Breast epithelium (tissue), 4 donors: ENCODE data around the gene BICD2. TPM values are rescaled to one million over a fixed set of nuclear protein-coding genes. Genes with fewer than 3 reads are reported as not detected.

ENCODE experiments used
- DNase-seq, 2 donors: peaks; one replicate each; pipeline ENCODE4 v3.0.0-alpha.2; 2019; ENCODE audit warnings: low spot score in 2 of 2
- H3K27ac ChIP-seq, 2 donors: fragments of 200-600 bp; sonication (generic) in 1 of 2; one replicate each; pipeline ENCODE4 v1.5.1; 2016 to 2019; ENCODE audit warnings: mild to moderate bottlenecking in 1 of 2
- H3K27me3 ChIP-seq, 2 donors: fragments of 200-600 bp; sonication (generic) in 1 of 2; one replicate each; pipeline versions ENCODE4 v1.5.1 to v1.6.0; 2017 to 2019; ENCODE audit warnings: control low read depth in 1 of 2, mild to moderate bottlenecking in 1 of 2
- H3K36me3 ChIP-seq: fragments of 200-600 bp; one replicate; pipeline ENCODE4 v1.5.1; 2019
- H3K4me1 ChIP-seq, 2 donors: fragments of 200-600 bp; sonication (generic); one replicate each; pipeline ENCODE4 v1.5.1; 2016 to 2019; ENCODE audit warnings: control low read depth in 1 of 2
- H3K4me3 ChIP-seq, 3 donors: fragments of 200-600 bp; sonication (generic); 1 replicate in 2 of 3; 2 replicates in 1 of 3; pipeline ENCODE4 v1.5.1; 2016 to 2019; ENCODE audit warnings: mild to moderate bottlenecking in 3 of 3, moderate library complexity in 2 of 3
- H3K9me3 ChIP-seq, 2 donors: fragments of 200-600 bp; sonication (generic) in 1 of 2; one replicate each; pipeline ENCODE4 v1.5.1; 2016 to 2019; ENCODE audit warnings: control low read depth in 1 of 2
- CTCF ChIP-seq, 3 donors: fragments of 450-650 bp; IDR thresholded peaks; one replicate each; pipeline ENCODE4 v1.5.1; 2016 to 2017; ENCODE audit warnings: antibody characterized with exemption in 3 of 3, mild to moderate bottlenecking in 3 of 3, moderate library complexity in 3 of 3
- POLR2A ChIP-seq: fragments of 450-650 bp; IDR thresholded peaks from one replicate; pipeline ENCODE4 v1.6.1; 2016; ENCODE audit warnings: antibody characterized with exemption, mild to moderate bottlenecking, moderate library complexity
- POLR2AphosphoS5 ChIP-seq, 3 donors: sonication (generic); formaldehyde crosslinking; IDR thresholded peaks; one replicate each; pipeline ENCODE4 v1.6.1; 2017; ENCODE audit warnings: antibody characterized with exemption in 3 of 3
- intact Hi-C: fragments of 100-400 bp; cut with DNase I; formaldehyde crosslinking; loops from one replicate; pipeline ENCODE4 v1.15.1; 2023; ENCODE audit warnings: low total_unique reads
- total RNA-seq, 3 donors: library from RNA; depleted of rRNA; stranded (reverse); fragments of >200 nt; gene quantifications; one replicate each; pipeline ENCODE4 v1.1.0, GENCODE V29; 2016

The BICD2 gene
- total RNA-seq, 3 donors from 2014 or later, result 22.8 to 56.0 (median 26.5) TPM

DNA sequence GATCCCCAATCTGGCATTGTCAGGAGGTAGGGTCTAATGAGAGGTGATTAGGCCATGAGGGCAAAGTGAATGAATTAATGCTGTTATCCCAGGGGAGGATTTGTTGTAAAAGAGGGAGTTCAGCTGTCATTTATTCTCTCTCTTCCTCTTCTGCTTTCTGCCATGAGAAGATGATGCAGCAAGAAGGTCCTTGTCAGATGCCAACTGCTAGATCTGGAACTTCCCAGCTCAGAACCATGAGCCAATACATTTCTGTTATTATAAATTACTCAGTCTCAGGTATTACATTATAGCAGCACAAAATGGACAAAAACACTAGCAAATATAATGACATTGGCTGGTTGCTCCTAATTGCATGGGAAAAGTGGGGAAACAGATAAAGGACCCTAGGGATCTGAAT is 15.6 kb upstream of the BICD2 start:
- intact Hi-C loops, result no loop called here
- Histone ChIP-seq H3K36me3 (no peaks in the 10 kb centered on the region), H3K9me3 (peaks cover 0 to 6% of the 10 kb centered on the region in 2 donors), H3K4me1 (no peaks in the 10 kb centered on the region), H3K27me3 (no peaks in the 10 kb centered on the region), H3K27ac (no peak overlapping the region), H3K4me3 (no peak overlapping the region)
- TF ChIP-seq CTCF (IDR thresholded peaks at IDR 0.05), result no peak
- DNase-seq, result no peak

GRCh38 chr9:92775466-92775865 is 10.8 kb upstream of the BICD2 start:
- intact Hi-C loops, result no loop called here
- H3K27me3 ChIP-seq, result no peaks in the 10 kb centered on the region
- no peak overlapping the region for H3K27ac ChIP-seq

DNA sequence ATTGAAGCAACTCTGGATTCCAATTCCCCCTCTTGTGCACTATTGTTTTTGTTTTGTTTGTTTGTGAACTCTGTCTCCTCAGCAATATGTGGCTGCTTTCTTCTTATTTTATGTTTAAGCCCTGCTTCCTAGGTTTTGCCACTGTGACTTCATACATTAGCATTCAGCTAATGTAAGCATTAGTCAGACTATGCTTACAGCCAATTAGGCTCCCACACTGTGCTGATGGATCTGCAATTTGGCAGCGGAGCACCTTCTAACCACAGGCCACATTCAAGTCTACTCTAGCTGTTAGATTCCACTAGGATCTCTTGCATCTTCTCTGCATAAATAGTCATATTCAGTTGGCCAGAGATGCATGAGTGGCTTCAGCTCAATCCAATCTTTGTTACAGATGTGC is 9.6 kb upstream of the BICD2 start:
- no peaks in the 10 kb centered on the region for H3K27me3 ChIP-seq
- H3K36me3 ChIP-seq, result no peaks in the 10 kb centered on the region
- intact Hi-C loops, result no loop called here
- no peak for DNase-seq
- no peak overlapping the region for H3K27ac ChIP-seq
- peaks cover 0 to 6% of the 10 kb centered on the region in 2 donors for H3K9me3 ChIP-seq
- H3K4me3 ChIP-seq, result no peak overlapping the region
- no peaks in the 10 kb centered on the region for H3K4me1 ChIP-seq
- TF ChIP-seq POLR2A (no peak), CTCF (IDR thresholded peaks at IDR 0.05) (no peak), POLR2AphosphoS5 (IDR thresholded peaks at IDR 0.05) (no peak)

More at GRCh38 chr9:92775466-92775865, 10.8 kb upstream of the BICD2 start:
- no peaks in the 10 kb centered on the region for H3K4me1 ChIP-seq
- no peak for TF ChIP-seq POLR2A
- H3K4me3 ChIP-seq, result no peak overlapping the region
- peaks cover 0 to 6% of the 10 kb centered on the region in 2 donors for H3K9me3 ChIP-seq
- no peak for DNase-seq
- no peaks in the 10 kb centered on the region for H3K36me3 ChIP-seq

DNA sequence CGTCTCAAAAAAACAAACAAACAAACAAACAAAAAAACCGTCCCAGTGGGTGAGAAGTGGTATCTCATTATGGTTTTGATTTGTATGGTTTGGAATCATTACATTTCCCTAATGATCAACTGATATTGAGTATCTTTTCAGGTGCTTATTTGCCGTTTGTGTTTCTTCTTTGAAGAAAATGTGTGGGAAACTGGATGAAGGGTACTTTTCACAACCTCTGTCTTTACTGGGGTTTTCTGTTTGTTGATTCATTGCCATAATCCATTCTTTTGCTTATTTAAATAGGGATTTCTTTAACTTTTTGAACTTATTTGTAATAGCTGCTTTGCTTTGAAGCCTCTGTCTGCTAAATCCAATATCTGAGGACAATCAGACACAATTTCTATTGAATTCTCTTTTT is 9.2 kb upstream of the BICD2 start:
- H3K27ac ChIP-seq, result no peak overlapping the region

DNA sequence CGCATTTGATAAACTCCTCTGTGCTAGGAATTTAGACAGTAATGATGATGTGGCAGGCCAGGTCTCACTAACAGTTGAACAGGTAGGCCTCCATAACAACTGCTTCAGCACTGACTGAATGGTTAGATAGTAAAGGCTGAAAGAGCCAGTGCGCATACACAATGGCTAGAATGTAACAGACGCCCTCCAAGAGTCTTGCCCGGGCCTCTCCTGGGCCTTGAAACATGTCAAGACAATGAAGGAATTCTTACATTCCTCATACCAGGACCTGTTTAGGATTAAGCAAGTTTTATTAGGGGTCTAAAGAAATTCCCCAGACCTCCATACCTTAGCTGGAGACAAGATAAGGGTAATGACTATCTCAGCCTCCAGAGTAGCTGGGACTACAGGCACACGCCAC is 6.7 kb upstream of the BICD2 start:
- intact Hi-C loops, result no loop called here
- H3K4me1 ChIP-seq, result no peaks in the 10 kb centered on the region

More for the DNA sequence above, 9.2 kb upstream of the BICD2 start:
- Histone ChIP-seq H3K36me3 (no peaks in the 10 kb centered on the region), H3K27me3 (no peaks in the 10 kb centered on the region), H3K9me3 (peaks cover 0 to 1% of the 10 kb centered on the region in 2 donors), H3K4me3 (no peak overlapping the region), H3K4me1 (no peaks in the 10 kb centered on the region)
- intact Hi-C loops, result no loop called here
- no peak for TF ChIP-seq POLR2AphosphoS5 (IDR thresholded peaks at IDR 0.05)
- TF ChIP-seq CTCF (IDR thresholded peaks at IDR 0.05), result no peak
- TF ChIP-seq POLR2A, result no peak
- DNase-seq, result no peak

More for the DNA sequence above, 6.7 kb upstream of the BICD2 start:
- no peaks in the 10 kb centered on the region for H3K9me3 ChIP-seq
- peak overlapping the region in 1 of 2 donors; percentile 43 for H3K27ac ChIP-seq
- TF ChIP-seq CTCF (IDR thresholded peaks at IDR 0.05), result no peak
- H3K27me3 ChIP-seq, result no peaks in the 10 kb centered on the region
- no peak overlapping the region for H3K4me3 ChIP-seq
- no peak for DNase-seq
- no peaks in the 10 kb centered on the region for H3K36me3 ChIP-seq
